ENCODE measurements around the gene C11orf98. TPM values are rescaled to one million over a fixed set of nuclear protein-coding genes. Genes with fewer than 3 reads are reported as not detected.

Gene C11orf98
- total RNA-seq, 4 donors from 2014 or later = 12.8 to 29.3 (median 25.7) TPM

DNA sequence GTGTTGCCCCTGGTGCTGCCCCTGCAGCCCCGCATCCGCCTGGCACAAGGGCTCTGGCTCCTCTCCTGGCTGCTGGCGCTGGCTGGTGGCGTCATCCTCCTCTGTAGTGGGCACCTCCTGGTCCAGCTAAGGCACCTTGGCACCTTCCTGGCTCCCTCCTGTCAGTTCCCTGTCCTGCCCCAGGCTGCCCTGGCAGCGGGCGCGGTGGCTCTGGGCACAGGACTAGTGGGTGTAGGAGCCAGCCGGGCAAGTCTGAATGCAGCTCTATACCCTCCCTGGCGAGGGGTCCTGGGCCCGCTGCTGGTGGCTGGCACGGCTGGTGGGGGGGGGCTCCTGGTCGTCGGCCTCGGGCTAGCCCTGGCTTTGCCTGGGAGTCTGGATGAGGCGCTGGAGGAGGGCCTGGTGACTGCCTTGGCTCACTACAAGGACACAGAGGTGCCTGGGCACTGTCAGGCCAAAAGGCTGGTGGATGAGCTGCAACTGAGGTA, 51.7 kb downstream of the C11orf98 start:
- Histone ChIP-seq H3K9me3 (no peaks in the 10 kb centered on the region), H3K36me3 (peaks cover 40% of the 10 kb centered on the region), H3K27me3 (no peaks in the 10 kb centered on the region), H3K27ac (peak overlapping the region; percentile 94), H3K4me1 (peaks cover 39% of the 10 kb centered on the region), H3K4me3 (peak overlapping the region; percentile 88)
- 0% methylated on average over 1 of the region's 15 CpGs for WGBS
- TF ChIP-seq, protein P1, sequence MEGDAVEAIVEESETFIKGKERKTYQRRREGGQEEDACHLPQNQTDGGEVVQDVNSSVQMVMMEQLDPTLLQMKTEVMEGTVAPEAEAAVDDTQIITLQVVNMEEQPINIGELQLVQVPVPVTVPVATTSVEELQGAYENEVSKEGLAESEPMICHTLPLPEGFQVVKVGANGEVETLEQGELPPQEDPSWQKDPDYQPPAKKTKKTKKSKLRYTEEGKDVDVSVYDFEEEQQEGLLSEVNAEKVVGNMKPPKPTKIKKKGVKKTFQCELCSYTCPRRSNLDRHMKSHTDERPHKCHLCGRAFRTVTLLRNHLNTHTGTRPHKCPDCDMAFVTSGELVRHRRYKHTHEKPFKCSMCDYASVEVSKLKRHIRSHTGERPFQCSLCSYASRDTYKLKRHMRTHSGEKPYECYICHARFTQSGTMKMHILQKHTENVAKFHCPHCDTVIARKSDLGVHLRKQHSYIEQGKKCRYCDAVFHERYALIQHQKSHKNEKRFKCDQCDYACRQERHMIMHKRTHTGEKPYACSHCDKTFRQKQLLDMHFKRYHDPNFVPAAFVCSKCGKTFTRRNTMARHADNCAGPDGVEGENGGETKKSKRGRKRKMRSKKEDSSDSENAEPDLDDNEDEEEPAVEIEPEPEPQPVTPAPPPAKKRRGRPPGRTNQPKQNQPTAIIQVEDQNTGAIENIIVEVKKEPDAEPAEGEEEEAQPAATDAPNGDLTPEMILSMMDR (IDR thresholded peaks at IDR 0.05) = no peak
- no peak for TF ChIP-seq POLR2AphosphoS5 (IDR thresholded peaks at IDR 0.05)
- TF ChIP-seq EP300 (IDR thresholded peaks at IDR 0.05) = no peak
- TF ChIP-seq POLR2A (IDR thresholded peaks at IDR 0.05) = no peak
- peak in 1 of 2 donors; percentile 83 for DNase-seq (ENCODE audit: low spot score in 2 of 2)

Other genes with a start within 250 kb of the C11orf98 start
- not detected for gene SCGB1A1, start 246.2 kb downstream of the C11orf98 start, total RNA-seq
- 1,000 to 10,000 TPM; 1,174 to 1,475 (median 1,322) TPM for gene AHNAK, start 118.4 kb downstream of the C11orf98 start, total RNA-seq
- gene EEF1G, start 91.3 kb downstream of the C11orf98 start, total RNA-seq = 1,000 to 10,000 TPM; 1,221 to 2,946 (median 2,495) TPM
- 10 to 100 TPM in 3 of 4 donors, 1 to 10 TPM in 1; 8.0 to 16.3 (median 12.5) TPM for gene TUT1, start 73.7 kb downstream of the C11orf98 start, total RNA-seq
- gene MTA2, start 63.3 kb downstream of the C11orf98 start, total RNA-seq = 100 to 1,000 TPM; 107 to 125 (median 110) TPM
- gene EML3, start 52.4 kb downstream of the C11orf98 start, total RNA-seq = 10 to 100 TPM; 43.1 to 74.8 (median 55.8) TPM
- gene ROM1, start 52.0 kb downstream of the C11orf98 start, total RNA-seq = 1 to 10 TPM in 3 of 4 donors, under 1 TPM in 1; 0.80 to 4.9 (median 2.3) TPM
- gene B3GAT3, start 43.2 kb downstream of the C11orf98 start, total RNA-seq = 10 to 100 TPM; 29.9 to 54.1 (median 40.6) TPM
- 100 to 1,000 TPM in 2 of 4 donors, 10 to 100 TPM in 2; 76.0 to 118 (median 102) TPM for gene GANAB, start 18.6 kb downstream of the C11orf98 start, total RNA-seq
- 10 to 100 TPM; 17.7 to 35.1 (median 31.4) TPM for gene INTS5, start 11.9 kb downstream of the C11orf98 start, total RNA-seq
- 1 to 10 TPM; 2.8 to 6.0 (median 4.2) TPM for gene CSKMT, start 102 bp upstream of the C11orf98 start, total RNA-seq
- 10 to 100 TPM in 2 of 4 donors, 1 to 10 TPM in 2; 9.1 to 12.4 (median 9.8) TPM for gene UQCC3, start 6.5 kb upstream of the C11orf98 start, total RNA-seq
- gene LBHD1, start 7.1 kb upstream of the C11orf98 start, total RNA-seq = 1 to 10 TPM; 1.7 to 8.7 (median 3.3) TPM
- 100 to 1,000 TPM; 125 to 194 (median 143) TPM for gene UBXN1, start 13.9 kb upstream of the C11orf98 start, total RNA-seq
- gene LRRN4CL, start 24.3 kb upstream of the C11orf98 start, total RNA-seq = 1 to 10 TPM; 3.3 to 7.6 (median 5.9) TPM
- 10 to 100 TPM; 28.9 to 76.3 (median 59.3) TPM for gene BSCL2, start 42.2 kb upstream of the C11orf98 start, total RNA-seq
- under 1 TPM in 1 of 4 donors, not detected in 3; 0.68 TPM for gene GNG3, start 42.5 kb upstream of the C11orf98 start, total RNA-seq
- 10 to 100 TPM; 21.1 to 51.5 (median 33.6) TPM for gene HNRNPUL2, start 62.2 kb upstream of the C11orf98 start, total RNA-seq
- 10 to 100 TPM; 16.3 to 42.3 (median 31.7) TPM for gene TTC9C, start 63.3 kb upstream of the C11orf98 start, total RNA-seq
- 10 to 100 TPM; 10.9 to 32.2 (median 14.3) TPM for gene ZBTB3, start 89.0 kb upstream of the C11orf98 start, total RNA-seq
- 100 to 1,000 TPM in 1 of 4 donors, 10 to 100 TPM in 3; 46.9 to 117 (median 52.1) TPM for gene POLR2G, start 96.4 kb upstream of the C11orf98 start, total RNA-seq
- 10 to 100 TPM; 10.2 to 48.7 (median 21.9) TPM for gene TAF6L, start 106.2 kb upstream of the C11orf98 start, total RNA-seq
- gene TMEM179B, start 122.2 kb upstream of the C11orf98 start, total RNA-seq = 10 to 100 TPM; 37.6 to 72.6 (median 59.8) TPM
- 10 to 100 TPM; 15.9 to 30.2 (median 23.4) TPM for gene TMEM223, start 126.8 kb upstream of the C11orf98 start, total RNA-seq
- gene NXF1, start 140.2 kb upstream of the C11orf98 start, total RNA-seq = 100 to 1,000 TPM in 3 of 4 donors, 10 to 100 TPM in 1; 88.1 to 156 (median 115) TPM
- gene STX5, start 166.8 kb upstream of the C11orf98 start, total RNA-seq = 10 to 100 TPM; 26.8 to 47.8 (median 43.2) TPM
- not detected for gene TEX54, start 167.6 kb upstream of the C11orf98 start, total RNA-seq
- gene WDR74, start 174.4 kb upstream of the C11orf98 start, total RNA-seq = 10 to 100 TPM; 63.3 to 79.8 (median 70.3) TPM
- 100 to 1,000 TPM; 170 to 234 (median 198) TPM for gene SLC3A2, start 215.7 kb upstream of the C11orf98 start, total RNA-seq

Measured in suprapubic skin (tissue), 4 donors.